Neuron (in vitro differentiated cells): Measurements from ENCODE around the gene TRIM15.

Experiments
- H2AFZ ChIP-seq: one replicate; pipeline ENCODE4 v1.6.1; 2013; ENCODE audit warnings: low read depth, mild to moderate bottlenecking, inconsistent platforms, low read length, moderate library complexity
- H3K27me3 ChIP-seq: one replicate; pipeline ENCODE4 v1.6.1; 2013; ENCODE audit warnings: low read length; ENCODE audit not compliant: insufficient read depth
- H3K36me3 ChIP-seq: one replicate; pipeline ENCODE4 v1.6.1; 2013; ENCODE audit warnings: low read length; ENCODE audit not compliant: insufficient read depth
- H3K4me1 ChIP-seq: one replicate; pipeline ENCODE4 v1.6.1; 2013; ENCODE audit warnings: low read length; ENCODE audit not compliant: insufficient read depth
- H3K4me3 ChIP-seq: 2 replicates; pipeline ENCODE4 v1.5.1; 2013; ENCODE audit warnings: mild to moderate bottlenecking, low read length, moderate library complexity
- H3K9me3 ChIP-seq: one replicate; pipeline ENCODE4 v1.6.1; 2013; ENCODE audit warnings: low read length

TRIM15 gene

DNA sequence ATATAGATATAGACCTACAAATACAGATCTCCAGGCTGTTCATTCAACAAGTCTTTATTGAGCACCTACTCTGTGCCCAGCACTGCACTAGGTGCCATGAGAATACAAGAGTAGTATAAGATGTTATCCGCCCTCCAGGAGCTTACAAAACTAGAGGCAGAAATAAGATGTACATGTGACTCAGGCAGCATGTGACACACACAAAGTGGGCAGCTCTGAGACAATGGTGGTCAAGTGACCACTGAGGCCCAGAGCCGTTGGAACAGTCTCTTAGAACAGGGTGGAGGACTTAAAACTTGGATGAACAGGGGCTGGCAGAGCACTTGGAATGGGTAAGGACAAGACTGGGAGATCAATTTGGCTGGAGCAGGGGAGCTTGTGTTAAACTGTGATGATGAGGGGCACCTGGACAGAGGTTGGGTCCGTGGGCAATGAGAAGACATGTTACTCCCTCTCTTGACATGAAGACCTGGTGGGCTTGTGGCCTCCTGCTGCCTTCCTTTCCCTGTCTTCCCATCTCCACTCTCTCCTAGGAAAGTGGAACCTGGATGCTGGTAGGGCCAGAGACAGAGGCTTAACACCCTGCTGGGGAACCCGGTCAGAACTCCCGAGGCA is 21.2 kb downstream of the TRIM15 start:
- H3K4me1 ChIP-seq: no peaks in the 10 kb centered on the region
- H2AFZ ChIP-seq: no peak overlapping the region
- H3K36me3 ChIP-seq: peaks cover 47% of the 10 kb centered on the region
- no peak overlapping the region for H3K4me3 ChIP-seq
- H3K9me3 ChIP-seq: peaks cover 5% of the 10 kb centered on the region
- H3K27me3 ChIP-seq: no peaks in the 10 kb centered on the region

DNA sequence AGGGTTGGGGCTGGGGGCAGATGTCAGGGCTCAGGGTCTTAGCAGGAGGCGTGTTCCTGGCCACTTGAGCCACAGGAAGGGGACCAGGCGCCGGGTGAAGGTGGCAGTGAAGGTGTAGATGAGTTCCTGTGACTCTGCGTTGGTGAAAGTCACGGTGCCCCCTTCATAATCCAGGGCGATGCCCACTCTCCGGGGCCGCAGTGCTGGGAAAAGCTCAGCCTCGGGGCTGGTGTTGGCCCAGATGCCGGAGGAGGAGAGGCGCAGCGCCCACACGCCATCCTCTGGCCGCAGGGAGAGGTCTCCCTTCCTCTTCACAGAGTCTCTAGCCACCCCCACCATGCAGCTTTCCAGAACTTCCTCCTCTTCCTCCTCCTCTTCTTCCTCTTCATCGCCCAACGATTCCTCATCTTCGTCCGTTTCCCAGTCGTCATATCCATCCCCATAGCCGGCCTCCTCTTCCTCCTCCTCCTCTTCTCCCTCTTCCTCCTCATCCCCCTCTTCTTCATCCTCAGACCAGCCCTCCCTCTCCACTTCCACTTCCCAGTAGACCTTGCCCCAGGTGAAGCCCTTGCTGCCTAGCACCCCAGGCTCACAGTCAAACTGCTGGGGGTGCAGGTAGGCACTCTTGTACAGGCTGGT is 22.6 kb downstream of the TRIM15 start:
- Histone ChIP-seq H2AFZ (no peak overlapping the region), H3K27me3 (no peaks in the 10 kb centered on the region), H3K36me3 (peaks cover 61% of the 10 kb centered on the region), H3K4me3 (no peak overlapping the region), H3K4me1 (no peaks in the 10 kb centered on the region), H3K9me3 (peaks cover 5% of the 10 kb centered on the region)

DNA sequence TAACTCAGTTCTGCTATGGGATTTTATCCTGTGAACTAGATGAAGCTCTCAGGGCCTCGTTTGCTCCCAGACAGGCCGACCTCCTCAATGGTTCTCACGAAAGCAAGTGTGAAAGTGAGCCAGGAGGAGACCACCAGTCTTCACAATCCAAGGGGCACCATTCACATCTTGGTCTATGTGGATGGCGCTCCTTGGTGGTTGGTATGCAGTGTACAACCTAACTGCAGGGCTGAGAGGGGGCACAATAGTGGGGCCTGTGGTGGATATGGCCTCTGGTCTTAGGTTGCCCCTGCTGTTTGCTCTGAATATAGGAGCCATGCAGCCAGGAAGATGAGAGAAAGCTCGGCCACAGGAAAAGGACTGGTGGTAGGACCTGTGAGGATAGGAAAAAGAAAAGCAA is 25.2 kb downstream of the TRIM15 start:
- Histone ChIP-seq H3K9me3 (no peaks in the 10 kb centered on the region), H2AFZ (no peak overlapping the region), H3K4me3 (no peak overlapping the region), H3K27me3 (no peaks in the 10 kb centered on the region), H3K36me3 (peaks cover 75% of the 10 kb centered on the region), H3K4me1 (no peaks in the 10 kb centered on the region)

DNA sequence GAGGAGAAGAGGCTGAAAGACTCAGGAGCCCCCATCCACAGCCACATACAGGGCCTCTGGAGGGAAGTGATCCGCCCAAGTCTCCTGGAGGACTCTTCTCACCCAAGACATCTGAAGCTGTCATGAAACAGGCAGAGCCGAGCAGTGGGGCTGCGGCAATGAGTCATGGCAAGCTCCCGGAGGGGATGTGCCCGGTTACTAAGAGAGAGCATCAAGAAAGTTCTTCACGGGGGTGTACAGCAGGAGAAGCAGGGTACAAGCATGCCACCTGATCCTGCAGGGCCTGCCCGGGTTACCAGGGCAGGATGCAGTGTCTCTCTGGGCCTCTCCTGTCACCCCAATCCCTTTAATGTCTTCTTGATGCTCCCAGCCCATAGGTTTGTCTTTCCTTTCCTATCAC is 28.7 kb downstream of the TRIM15 start:
- Histone ChIP-seq H3K27me3 (no peaks in the 10 kb centered on the region), H2AFZ (no peak overlapping the region), H3K4me3 (no peak overlapping the region), H3K4me1 (no peaks in the 10 kb centered on the region), H3K9me3 (no peaks in the 10 kb centered on the region), H3K36me3 (peaks cover 72% of the 10 kb centered on the region)

DNA sequence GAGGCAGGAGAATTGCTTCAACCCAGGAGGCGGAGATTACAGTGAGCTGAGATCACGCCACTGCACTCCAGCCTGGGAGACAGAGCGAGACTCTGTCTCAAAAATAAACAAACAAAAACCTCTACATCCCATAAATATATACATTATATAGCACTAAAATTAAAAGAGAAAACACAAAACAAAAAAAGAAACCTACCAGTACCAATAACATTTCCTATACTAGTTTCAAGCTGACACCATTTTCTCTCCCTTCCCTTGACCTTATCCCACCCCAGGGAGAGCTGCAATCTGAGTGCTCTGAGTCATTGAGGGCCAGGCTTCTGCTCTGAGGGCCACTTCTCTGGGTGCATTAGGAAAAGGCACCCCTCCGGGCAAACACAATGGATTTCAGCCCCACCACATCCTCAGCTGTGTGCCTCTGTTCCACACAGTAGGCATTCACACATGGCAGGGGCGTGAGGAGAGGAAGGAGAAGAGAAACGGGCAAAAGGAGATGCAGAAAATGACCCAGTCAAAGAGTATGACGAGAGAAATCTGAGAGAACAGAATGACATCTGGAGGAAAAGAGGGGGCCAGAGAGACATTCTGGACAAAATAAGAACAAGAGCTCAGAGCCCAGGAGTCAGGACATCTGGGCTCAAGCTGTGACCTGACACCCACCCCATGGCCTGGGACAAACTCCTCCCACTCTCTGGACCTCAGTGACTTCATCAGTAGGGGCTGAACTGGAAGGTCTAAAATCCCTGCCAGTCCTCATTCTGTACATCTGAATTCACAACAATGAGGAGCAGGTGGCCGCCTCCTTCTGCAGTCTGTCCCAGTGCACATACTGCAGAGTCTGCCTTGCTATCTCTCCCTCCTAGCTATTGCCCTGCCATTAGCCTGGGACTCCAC is 31.7 kb downstream of the TRIM15 start:
- no peaks in the 10 kb centered on the region for H3K9me3 ChIP-seq
- H3K4me3 ChIP-seq: no peak overlapping the region
- no peaks in the 10 kb centered on the region for H3K4me1 ChIP-seq
- H3K27me3 ChIP-seq: no peaks in the 10 kb centered on the region
- H3K36me3 ChIP-seq: peaks cover 71% of the 10 kb centered on the region
- no peak overlapping the region for H2AFZ ChIP-seq

DNA sequence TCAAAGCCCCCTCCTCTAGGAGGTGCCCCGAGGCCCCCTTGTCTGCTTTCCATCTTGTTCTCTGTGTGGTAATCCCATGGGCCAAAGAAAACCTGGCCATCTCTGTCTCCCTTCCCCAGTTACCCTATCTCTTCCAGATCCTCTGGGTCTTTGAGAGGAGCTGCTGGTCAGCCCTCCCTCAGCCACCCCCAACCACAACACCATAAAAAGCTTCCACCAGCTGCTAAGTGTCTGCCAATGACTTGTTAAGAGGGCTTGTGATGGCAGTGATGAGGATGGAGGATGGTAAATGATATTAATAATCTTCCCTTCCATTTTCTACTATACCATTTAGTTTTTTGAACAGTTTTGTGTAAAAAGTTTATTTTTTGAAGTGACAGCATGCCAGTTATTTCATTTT is 32.6 kb downstream of the TRIM15 start:
- Histone ChIP-seq H3K27me3 (no peaks in the 10 kb centered on the region), H3K4me1 (no peaks in the 10 kb centered on the region), H3K36me3 (peaks cover 71% of the 10 kb centered on the region), H3K9me3 (no peaks in the 10 kb centered on the region), H3K4me3 (no peak overlapping the region), H2AFZ (no peak overlapping the region)

DNA sequence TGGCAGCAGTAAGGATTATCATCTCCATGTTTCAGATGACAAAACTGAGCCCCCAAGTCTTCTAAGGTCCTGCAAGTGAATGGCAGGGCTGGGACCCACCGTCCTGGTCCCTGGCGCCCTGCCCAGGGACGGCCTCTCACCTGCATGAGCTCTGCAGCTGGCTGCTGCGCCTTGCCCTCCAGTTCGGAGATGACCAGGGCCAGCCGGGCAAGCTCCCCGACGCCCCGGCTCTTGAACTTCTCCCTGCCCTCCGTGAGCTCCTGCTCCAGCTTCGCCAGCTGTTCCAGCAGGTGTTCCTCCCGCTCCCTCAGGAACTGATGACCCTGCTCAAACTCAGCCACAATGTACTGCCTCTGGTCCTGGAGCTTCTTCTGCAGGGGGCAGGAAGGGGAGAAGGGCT is 33.0 kb downstream of the TRIM15 start:
- H3K27me3 ChIP-seq: no peaks in the 10 kb centered on the region
- H3K9me3 ChIP-seq: no peaks in the 10 kb centered on the region
- H3K4me3 ChIP-seq: no peak overlapping the region
- no peak overlapping the region for H2AFZ ChIP-seq
- peaks cover 69% of the 10 kb centered on the region for H3K36me3 ChIP-seq
- no peaks in the 10 kb centered on the region for H3K4me1 ChIP-seq

DNA sequence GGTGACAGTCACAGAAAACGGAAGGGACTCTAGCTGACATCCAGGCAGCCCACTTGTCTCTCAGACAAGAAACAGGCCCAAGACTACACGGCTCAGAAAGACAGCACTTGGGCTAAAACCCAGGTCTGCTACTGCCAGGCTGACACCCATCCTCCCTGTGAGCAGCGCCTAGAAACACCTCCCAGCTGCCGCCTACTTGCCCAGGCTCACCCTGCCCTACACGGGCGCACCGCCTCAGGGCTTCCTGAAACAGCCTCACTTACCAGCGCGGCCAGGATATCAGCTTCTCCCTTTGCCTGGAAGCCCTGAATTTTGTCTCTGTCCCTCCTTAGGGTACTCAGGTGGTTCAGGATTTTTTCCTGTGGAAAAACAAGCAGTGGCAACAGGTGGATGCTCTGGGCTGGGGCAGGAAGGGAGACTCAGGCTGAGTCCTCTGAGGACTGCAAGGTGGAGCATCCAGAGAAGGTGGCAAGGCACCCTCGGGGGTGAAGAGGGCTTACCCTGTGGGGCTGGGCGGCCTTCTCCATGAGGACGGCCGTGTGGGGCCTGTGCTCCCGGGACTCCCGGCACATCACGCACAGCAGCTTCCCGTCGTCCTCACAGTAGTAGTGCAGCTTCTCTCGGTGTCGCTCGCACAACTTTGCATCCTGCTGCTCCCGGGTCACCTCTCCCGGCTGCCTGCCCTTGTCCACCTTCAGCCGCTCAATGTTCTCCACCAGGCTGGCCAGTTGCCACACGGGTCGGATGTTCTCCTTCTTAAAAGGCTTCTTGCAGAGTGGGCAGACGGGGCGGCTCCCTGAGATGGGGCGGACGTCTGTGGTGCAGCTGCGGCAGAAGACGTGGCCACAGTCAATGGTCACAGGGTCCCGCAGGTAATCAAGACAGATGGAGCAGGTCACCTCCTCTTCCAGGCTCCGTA is 35.1 kb downstream of the TRIM15 start:
- peaks cover 59% of the 10 kb centered on the region for H3K36me3 ChIP-seq
- H3K9me3 ChIP-seq: no peaks in the 10 kb centered on the region
- no peaks in the 10 kb centered on the region for H3K27me3 ChIP-seq
- no peaks in the 10 kb centered on the region for H3K4me1 ChIP-seq
- H3K4me3 ChIP-seq: no peak overlapping the region
- H2AFZ ChIP-seq: no peak overlapping the region

DNA sequence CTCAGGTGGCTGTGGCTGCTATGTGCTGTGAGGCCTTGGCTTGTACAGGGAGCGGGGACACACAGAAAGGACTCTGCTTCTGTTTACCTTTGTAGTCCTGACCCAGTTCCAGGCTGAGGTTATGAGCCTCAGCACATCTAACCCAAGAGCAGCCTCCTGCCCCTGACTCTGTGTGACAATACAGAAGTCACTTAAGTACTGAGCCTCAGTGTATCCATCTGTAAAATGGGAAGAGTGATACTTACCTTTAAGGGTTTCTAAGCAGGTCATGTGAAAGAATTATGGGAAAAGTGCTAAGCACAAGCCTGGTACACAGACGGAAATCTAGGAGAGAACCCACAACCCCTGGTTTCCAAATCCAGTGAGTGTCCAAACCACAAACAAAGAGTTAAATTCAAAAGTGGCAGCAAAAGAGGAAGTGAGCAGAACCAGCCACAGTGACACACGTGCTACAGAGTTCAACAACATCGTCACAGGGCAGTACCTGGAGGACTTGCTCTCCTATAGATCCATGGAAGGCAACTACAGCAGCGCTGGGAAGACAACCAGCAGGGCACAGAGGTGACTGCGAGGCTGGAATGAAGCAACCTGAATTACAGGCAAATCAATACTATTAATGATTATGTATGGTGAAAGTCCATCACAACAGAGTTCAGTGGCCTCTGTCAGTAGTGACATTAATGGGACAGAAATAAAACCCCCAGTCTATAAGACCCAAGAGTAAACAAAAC is 37.4 kb downstream of the TRIM15 start:
- H3K27me3 ChIP-seq: no peaks in the 10 kb centered on the region
- H2AFZ ChIP-seq: no peak overlapping the region
- H3K4me3 ChIP-seq: no peak overlapping the region
- no peaks in the 10 kb centered on the region for H3K4me1 ChIP-seq
- H3K36me3 ChIP-seq: peaks cover 51% of the 10 kb centered on the region
- no peaks in the 10 kb centered on the region for H3K9me3 ChIP-seq

DNA sequence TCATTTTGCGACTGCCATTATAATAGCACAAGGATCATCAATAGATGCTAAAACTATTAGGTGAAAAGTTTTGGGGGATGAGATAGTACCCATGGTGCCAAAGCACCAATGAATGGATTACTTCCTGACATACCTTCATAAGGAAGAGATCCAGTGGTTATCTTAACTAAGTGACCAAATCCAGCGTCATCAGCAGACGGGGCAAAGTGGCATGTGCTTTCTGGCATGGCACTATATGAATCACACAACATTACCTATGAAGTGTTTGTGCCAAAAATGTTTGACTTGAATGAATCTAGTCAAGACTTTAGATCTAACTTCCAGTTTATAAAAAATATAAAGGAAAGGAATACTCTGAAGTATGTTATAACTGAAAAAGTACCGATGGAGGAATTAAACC is 39.0 kb downstream of the TRIM15 start:
- Histone ChIP-seq H3K4me3 (no peak overlapping the region), H3K4me1 (peaks cover 1% of the 10 kb centered on the region), H3K36me3 (peaks cover 37% of the 10 kb centered on the region), H3K9me3 (no peaks in the 10 kb centered on the region), H3K27me3 (no peaks in the 10 kb centered on the region), H2AFZ (no peak overlapping the region)

DNA sequence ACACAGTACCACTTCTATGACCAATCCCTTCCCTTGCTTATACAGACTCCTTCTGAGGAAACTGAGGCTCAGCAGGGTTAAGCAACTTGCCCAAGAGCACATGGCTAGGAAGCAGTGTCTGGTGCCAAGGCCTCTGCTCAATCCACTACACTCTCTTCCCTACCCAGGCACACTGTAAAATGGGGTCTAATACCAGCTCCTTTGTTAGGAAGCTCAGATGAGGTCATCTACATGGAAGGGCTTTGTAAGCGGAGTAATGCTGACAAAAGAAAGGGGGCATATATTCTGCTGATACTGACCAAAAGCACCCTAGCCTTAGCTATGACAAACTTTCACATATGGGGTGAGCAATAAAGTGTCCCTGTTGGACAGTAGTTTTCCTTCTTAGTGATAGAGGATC is 40.8 kb downstream of the TRIM15 start:
- peaks cover 9% of the 10 kb centered on the region for H3K4me1 ChIP-seq
- peaks cover 20% of the 10 kb centered on the region for H3K36me3 ChIP-seq
- H3K27me3 ChIP-seq: no peaks in the 10 kb centered on the region
- no peak overlapping the region for H2AFZ ChIP-seq
- no peaks in the 10 kb centered on the region for H3K9me3 ChIP-seq
- H3K4me3 ChIP-seq: no peak overlapping the region

DNA sequence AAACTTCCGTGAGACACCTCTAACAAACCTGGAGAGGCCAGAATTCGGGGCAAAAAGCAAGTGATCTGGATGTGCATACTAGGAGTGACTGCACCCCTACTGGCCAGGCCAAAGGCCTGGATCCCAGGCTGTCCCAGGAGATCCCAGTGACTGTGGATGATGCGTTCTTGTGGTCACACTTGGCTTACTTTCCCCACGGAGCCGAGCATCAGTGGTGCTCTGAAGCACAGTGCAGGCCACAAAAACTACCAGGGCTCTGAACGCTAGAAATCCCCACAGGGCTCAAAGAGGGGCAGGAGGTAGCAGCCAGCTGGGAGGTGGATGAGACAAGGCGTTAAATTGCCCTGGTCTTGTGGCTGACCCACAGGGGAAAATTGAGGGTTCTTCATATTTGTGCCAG is 42.8 kb downstream of the TRIM15 start:
- Histone ChIP-seq H3K9me3 (no peaks in the 10 kb centered on the region), H2AFZ (no peak overlapping the region), H3K4me1 (peaks cover 19% of the 10 kb centered on the region), H3K36me3 (peaks cover 8% of the 10 kb centered on the region), H3K27me3 (no peaks in the 10 kb centered on the region), H3K4me3 (no peak overlapping the region)
